NT2/D1 (cell line): ENCODE data around the gene CD74.

Source experiments
- SUZ12 ChIP-seq: IDR thresholded peaks from 2 replicates; pipeline ENCODE4 v1.6.1; 2011; ENCODE audit not compliant: insufficient read length, insufficient read depth; ENCODE audit errors: extremely low read depth
- YY1 ChIP-seq: IDR thresholded peaks from 2 replicates; pipeline ENCODE4 v1.6.1; 2011; ENCODE audit not compliant: insufficient read length, insufficient read depth

GRCh38 chr5:150460781-150461180 lies 48.1 kb upstream of the CD74 start:
- TF ChIP-seq SUZ12 (no peak), YY1 (no peak)
